Epithelial cell of prostate (primary cell): Measurements from ENCODE around the gene MOB1B.
"Not testable (repeated sequence)": the region's sequence is repeated elsewhere in the genome, so short reads cannot be mapped to it uniquely, and the experiment has no call there.

Source experiments
- DNase-seq: peaks from one replicate; pipeline ENCODE4 v3.0.0-alpha.2; 2011; ENCODE audit warnings: low read depth, low spot score
- H3K27ac ChIP-seq: fragments of 450-650 bp; 2 replicates; pipeline ENCODE4 v1.5.1; 2017; ENCODE audit warnings: mild to moderate bottlenecking

Gene MOB1B

DNA sequence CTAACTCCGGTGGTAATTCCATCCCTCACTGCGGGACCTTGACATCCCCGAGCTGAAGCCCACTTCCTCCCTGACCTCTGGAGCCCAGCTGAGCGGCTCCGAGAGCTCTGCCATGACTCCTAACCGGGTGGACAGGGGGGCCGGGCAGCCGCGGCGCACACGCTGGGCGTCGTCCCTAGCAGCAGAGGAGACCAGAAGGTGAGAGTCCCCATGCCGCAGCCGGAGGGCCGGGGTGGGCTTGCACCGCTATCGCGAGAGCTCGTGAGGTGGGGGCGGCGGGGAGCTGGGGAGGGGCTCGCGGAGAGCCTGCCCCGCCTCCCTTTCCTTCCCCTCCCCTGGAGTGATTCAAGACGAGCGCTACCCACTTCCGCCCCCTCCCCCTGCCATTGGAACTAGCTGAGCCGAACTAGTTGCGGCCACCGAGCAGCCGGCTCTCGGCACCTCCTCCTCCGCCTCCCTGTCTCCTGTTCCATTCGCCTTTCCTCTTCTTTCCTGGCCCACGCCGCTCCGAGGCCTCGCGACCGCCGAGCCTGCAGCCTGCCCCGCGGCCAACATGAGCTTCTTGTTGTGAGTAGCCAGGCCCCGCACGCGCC lies at the start of gene MOB1B:
Gene MOB1B (plus strand): TSS at position 386 of the 593 bp plus-strand sequence. CDS start 168 bp downstream, at position 554.
- H3K27ac ChIP-seq: peak within 1 kb of the TSS; percentile 55
- DNase-seq: peak; percentile 26

DNA sequence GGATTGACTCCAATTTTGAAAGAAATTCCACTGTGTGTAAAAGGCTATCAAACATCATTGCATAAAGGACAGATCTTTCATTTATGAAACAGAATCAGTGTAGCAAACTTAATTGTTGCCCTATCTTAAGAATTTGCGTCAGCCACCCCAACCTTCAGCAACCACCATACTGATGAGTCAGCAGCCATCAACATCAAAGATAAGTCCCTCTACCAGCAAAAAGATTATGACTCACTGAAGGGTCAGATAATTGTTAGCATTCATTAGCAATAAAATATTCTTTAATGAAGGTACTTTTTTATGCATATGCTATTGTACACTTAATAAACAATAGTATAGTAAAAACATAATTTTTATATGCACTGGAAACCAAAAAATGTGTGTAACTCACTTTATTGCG lies 46.7 kb upstream of the MOB1B start:
- DNase-seq: no peak
- no peak overlapping the region for H3K27ac ChIP-seq

DNA sequence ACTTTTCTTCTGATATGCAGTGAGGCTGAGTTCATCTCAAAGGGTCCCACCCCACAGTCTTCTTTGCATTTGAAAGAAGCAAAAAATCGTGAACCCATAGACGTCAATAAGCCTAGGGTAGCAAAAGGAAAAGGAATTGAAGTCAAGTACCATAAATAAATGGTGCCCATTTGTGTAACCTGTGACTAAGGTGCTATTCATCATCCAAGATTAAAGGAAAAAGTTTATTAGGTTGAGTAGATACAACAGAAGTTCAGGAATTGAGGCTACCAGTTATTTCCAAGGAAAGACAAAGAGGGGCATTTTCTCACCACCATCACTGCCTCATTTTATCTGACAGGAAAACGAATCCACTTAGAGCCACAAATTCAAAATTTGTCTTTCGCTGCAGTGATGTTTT lies 43.7 kb upstream of the MOB1B start:
- no peak overlapping the region for H3K27ac ChIP-seq
- DNase-seq: no peak

DNA sequence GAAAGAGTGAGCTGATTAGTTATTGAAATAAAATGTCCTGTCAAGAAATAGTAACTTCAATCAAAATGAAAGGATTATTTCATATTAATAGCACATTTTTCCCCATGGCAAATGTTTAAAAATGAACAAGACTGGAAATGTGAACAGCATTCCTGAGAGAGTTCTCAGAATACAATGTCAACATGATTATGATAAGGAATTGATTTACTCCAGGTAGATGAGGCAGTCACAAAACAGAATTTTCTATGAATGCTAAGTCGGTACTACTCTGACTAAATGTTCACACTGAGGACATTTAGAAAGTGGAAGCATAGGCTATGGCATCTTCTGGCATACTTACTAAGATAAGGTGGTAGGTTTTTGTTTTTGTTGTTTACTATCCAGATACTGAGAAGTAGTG lies 43.1 kb upstream of the MOB1B start:
- H3K27ac ChIP-seq: no peak overlapping the region
- DNase-seq: no peak

DNA sequence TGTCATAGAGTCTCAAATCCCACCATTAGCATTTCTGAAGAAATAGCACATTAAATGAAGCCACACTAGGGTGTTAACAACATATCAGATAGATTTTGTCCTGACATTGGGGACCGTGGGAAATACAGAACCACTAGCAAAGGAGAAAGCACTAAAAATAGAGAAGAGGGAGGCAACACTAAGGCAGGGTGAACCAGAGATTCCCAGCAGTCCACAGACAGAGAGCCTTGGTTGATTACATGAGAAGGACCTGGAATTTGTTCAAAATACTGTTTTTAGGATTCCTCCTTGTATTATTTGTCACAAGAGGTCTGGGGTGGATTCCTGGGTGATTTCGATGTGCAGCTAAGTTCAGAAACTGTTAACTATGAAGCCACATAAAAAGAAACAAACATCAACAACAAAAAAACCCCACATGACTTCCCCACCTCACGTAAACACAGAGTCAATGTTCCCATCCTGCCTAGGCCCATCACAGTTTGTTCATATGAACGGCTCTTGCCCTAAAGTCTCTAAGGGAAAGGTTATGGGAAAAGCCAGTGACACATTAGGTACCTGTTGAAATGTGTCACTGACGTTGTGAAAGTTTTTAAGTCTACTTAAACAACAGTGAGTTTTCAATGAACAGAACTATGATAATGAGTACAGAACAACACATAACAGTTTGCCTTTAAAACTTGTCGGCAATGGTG lies 38.9 kb upstream of the MOB1B start:
- no peak overlapping the region for H3K27ac ChIP-seq
- DNase-seq: no peak

DNA sequence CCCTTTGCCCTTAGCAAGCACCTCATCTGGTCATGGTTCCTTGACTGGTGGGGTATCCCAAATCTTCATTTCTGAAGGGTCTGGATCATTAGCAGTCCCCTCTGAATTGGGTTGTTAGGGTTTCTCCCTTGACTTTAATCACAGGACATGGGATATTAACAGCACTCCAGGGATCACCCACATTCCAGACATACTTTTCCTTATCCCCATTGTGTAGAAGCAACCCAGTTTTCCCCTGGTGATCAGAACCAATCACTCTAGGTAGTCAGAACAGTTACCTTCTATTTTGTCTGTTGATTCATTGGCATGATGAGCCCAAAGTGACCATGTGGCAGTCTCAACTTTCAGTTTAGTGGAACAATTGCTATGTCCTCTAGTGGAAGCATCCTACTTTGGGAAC lies 33.4 kb upstream of the MOB1B start:
- DNase-seq: no peak
- H3K27ac ChIP-seq: no peak overlapping the region

DNA sequence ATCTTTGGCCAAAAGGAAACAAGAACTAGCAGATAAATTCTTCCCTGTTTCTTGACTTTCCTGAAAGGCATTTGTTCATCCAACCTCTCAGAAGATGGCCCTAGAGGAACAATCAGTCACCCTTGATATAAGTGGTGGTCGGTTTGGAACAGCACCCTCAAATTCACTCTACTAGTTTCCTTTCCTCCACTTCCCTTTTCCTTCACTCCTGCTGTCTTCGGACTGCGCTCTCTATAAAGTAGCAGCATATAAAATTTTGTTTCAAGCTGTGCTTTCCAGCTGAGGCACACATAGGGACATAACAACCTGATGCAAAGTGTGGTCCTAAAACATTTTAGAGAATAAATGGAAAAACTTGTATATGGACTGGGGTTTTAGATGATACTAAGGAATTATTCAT lies 29.0 kb upstream of the MOB1B start:
- DNase-seq: no peak
- H3K27ac ChIP-seq: no peak overlapping the region

DNA sequence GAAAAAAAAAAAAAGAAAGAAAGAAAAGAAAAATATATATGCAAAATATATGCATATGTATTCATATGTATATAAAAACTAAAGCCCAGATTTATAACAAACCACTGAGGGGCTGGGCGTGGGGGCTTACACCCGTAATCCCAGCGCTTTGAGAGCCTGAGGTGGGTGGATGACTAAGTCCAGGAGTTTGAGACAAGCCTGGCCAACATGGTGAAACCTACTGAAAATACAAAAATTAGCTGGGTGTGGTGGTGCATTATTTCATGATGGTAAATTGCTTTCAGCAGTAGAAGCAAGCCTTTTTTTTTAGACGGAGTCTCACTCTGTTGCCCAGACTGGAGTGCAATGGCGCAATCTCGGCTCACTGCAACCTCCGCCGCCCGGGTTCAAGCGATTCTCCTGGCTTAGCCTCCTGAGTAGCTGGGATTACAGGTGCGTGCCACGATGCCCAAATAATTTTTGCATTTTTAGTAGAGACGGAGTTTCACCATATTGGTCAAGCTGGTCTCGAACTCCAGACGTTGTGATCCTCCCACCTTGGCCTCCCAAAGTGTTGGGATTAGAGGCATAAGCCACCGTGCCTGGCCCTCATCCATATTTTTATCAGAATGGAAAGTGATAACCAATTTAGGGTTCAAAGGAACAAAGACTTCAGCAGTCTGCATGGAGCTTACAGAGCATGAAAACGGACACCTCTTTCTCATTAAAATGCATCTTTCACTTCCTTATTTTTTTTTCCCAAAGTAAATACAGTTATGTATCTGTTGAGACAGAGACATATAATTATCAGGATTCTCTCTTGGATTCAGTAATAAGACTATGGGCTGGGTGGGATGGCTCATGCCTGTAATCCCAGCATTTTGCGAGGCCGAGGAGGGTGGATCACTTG lies 27.7 kb upstream of the MOB1B start:
- H3K27ac ChIP-seq: no peak overlapping the region
- DNase-seq: no peak

DNA sequence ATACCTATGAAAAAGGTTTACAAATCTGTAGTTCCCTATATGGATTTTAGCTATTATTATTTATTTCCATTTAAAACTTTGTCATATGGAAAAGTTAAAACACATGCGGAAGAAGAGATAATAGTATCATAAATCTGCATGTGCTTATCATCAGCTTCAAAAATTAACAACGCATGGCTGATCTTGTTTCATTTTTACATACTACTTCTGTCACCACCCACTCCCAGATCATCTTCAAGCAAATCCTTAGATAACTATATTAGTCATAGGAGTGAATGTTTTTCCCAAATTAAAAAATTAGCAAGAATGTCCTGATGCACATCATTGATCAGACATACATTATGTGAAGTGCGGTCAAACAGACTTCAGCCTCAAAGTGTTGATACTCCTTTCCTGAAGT lies 24.6 kb upstream of the MOB1B start:
- DNase-seq: no peak
- no peak overlapping the region for H3K27ac ChIP-seq

DNA sequence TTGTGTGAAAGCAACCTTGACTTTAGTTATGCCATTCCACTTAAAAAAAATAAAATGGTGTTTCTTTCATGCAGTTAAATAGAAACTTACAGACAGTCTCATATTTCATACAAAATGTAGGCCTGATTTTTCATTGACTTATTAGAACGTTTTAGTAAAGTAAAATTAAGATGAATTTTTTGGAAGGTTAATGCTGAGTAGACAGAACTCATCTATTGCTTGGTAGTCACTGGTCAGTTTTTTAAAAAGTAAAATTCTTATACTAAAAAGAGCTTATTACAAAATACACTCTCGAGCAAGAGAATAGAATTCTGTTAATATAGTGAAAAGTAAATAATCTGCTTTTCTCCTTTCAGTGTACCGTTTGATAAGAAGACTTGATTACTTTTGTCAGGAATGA lies 21.4 kb upstream of the MOB1B start:
- DNase-seq: no peak

DNA sequence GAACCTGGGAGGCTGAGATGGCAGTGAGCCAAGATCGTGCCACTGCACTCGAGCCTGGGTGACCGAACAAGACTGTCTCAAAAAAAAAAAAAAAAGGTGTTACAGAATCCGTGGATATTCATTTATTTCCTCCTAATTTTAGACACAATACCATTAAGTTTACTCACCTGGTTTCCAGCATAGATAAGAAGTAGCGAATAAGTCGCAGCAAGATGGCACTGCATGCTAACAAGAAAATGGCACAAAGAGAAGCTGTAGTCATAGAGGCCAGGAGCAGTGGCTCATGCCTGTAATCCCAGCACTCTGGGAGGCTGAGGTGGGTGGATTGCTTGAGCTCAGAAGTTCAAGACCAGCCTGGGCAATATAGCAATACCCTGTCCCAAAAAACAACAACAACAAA lies 17.0 kb upstream of the MOB1B start:
- no peak overlapping the region for H3K27ac ChIP-seq

More for the DNA sequence above, 21.4 kb upstream of the MOB1B start:
- H3K27ac ChIP-seq: no peak overlapping the region

DNA sequence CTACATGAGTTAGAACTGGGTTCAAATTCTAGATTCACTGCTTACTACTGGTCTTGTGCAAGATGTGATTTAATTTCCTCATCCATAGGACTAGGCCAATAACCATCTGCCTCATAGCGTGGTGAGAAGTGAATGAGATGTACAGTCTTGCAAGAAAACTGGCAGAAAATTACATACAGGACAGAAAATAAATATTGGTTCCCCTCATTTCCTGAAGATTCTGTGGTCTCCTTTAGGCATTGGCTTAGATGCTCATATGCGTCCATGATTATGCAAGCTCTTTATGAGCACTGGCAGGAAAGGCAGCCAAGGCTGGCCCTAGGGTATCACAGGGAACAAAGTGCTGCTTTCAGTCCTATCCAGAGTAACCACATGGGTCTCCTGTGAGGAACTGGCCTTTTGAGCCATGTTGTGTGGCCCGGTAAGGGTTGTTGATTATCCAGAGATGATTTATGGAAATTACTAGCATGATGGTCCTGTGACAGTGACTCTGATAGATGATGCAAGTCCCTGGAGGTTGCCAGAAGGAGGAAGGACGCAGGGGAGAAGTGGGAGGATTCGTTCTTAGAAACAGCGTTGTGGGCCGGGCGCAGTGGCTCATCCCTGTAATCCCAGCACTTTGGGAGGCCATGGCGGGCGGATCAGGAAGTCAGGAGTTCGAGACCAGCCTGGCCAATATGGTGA lies 9.9 kb upstream of the MOB1B start:
- DNase-seq: no peak
- no peak overlapping the region for H3K27ac ChIP-seq

More for the DNA sequence above, 17.0 kb upstream of the MOB1B start:
- DNase-seq: no peak

DNA sequence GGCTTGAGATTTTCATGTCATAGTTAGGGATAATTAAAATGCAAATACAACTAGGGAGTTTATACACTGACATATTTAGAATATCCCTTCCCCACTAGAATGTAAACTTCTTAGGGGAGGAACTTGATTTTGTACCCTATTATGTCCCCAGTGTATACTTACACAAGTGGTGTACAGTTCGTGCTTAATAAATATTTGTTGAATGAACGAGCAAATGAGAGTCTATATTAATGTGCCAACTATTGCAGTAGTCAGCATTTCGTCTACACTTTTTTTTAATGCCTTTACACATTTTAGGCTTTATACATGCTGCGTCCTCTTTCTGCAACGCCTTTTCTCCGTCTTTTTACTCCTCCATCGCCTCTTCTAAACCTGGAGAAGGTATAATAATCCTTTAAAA lies 8.4 kb upstream of the MOB1B start:
- DNase-seq: no peak
- no peak overlapping the region for H3K27ac ChIP-seq

DNA sequence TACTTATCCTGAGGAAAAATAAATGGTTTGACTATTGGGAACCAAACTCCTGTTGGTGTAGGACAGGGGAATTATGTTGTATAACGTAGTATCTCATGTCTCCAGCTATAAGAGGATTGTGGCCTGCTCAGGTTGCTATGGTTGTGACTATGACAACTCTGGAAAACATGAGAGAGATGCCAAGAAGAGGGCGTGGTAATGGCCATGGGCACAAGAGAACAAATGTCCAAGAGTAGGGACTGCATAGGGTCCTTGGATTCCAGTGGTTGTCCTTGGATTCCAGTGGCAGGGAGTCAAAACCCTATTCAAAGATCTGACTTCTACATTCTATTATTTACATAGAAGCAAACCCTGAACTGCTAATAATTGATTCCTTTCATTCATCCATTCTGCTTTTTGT lies 6.8 kb upstream of the MOB1B start:
- no peak overlapping the region for H3K27ac ChIP-seq
- DNase-seq: no peak

DNA sequence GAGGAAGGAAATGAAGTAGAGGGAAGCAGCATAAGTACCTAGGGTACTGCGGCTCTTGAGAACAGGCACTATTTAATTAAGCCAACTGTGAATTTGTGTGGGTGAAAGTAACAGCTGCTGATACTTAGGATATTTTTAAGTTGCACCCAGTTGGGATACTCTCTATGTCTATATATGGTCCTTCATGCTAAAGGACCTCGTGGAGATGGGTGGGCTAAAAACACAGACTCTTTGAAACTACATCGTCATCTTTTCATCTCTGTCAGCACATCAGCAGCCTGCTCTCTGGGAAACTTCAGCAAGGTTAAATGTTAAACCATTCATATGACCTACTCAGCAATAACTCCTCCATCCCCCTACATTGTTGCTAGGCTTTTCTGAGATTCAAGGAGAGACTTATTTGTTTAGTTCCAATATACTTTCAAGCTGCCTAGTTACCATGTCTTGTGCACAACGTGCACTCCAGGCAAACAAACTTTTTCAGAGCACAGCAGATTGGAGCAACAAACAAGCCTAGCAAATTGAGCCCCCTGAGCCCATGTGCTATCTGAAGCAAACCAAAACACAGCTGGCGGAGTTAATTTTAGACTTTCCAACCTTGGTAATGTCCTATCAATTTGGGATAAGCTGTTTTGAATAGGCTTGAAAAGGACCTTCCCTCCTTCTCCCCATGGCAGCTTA lies 6.2 kb upstream of the MOB1B start:
- DNase-seq: no peak
- no peak overlapping the region for H3K27ac ChIP-seq

DNA sequence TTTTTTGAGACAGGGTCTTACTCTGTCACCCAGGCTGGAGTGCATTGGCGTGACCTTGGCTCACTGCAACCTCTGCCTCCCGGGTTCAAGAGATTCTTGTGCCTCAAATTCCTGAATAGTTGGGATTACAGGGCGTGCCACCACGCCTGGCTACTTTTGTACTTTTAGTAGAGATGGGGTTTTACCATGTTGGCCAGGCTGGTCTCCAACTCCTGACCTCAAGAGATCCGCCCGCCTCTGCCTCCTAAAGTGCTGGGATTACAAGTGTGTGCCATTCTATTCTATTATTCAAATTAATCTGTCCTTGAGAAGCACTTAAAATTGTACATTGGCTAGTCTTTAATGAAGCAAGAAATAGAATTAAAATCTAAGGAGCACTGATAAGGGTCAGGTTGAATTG lies 3.6 kb upstream of the MOB1B start:
- H3K27ac ChIP-seq, DNase-seq: not testable (repeated sequence)

DNA sequence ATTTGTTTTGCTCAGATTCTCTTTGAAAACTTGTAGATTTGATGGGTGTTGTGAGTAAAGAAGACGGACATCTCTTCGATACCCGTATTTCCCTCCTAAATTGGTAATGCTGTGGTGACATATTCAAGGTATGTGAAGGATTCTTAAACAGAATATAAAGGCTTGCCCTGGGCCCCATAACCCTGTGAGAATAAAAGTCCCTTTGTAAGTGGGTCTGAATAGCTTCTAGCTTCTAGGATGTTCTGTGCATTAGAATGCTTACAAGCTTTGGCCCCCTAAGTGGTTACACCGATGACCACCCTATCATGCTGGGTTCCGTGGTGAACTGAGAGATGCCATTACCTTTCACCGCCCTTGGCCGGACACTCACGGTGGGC lies 574 bp upstream of the MOB1B start:
- H3K27ac ChIP-seq: peak overlapping the region; percentile 55
- no peak for DNase-seq

DNA sequence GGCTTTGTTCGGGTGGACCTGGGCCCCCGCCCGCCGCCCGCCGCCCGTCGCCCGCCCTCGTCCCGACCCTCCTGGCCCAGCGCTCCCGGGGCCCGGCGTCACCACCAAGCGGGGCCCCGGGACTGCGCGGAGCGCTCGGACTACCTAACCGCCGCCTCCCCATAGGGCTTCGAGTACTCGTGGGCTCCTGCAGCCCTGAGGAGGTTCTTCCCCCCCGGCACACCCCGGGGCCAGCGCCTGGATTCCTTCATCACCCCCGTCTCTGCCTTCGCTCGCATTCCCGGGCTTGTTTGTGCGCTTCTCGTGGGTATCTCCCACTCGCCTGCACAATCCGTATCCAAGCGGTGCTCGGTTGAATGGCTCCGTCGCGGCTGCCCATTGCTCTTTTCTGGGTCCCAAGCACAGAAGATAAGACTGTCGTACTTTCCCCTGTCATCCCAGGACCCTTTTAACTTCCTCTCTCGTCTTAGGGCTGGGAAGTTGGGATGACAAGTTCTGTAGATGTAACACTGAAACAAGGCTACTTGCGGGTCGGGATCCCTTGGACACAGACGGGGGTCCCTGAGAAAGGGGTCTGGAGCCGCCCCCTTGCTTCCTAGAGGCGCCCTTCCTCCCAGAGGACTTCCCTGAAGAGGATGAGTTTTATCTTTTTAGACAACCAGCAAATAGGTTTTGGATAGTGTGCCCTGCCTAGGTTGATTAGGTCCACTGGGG lies 565 bp downstream of the MOB1B start:
- no peak for DNase-seq
- H3K27ac ChIP-seq: peak overlapping the region; percentile 55

DNA sequence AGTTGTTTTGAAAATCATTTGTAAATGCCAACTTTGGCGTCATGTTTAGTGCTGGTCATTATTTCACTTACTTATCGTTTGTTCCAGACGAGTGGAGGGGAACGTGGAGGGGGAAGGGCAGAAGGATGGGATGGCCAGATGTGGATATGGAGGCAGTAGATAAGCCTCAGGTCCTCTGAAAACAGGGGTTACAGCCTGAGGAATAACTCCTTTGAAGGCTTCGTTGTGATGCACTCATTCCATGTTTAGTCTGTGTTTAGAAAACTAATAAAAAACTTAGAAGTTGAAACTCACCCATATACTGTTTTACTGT lies 1.1 kb downstream of the MOB1B start:
- no peak for DNase-seq
- no peak overlapping the region for H3K27ac ChIP-seq
